Measurements from ENCODE around the gene IDH3B.

DNA sequence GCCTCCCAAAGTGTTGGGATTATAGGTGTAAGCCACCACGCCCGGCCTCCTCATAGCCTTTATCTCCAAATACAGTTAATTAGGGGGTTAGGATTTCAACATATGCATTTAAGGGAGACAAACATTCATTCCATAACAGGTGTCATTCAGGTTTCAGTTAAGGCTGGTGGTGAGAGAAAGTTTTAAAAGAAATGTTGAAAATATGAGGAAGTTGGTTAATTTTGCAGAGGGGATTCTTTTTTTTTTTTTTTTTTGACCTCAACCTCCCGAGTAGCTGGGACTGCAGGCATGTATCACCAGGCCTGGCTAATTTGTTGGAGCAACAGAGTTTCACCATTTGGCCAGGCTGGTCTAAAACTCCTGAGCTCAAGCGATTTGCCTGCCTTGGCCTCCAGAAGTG is 16.0 kb upstream of the IDH3B start:
- TF ChIP-seq, protein P1, sequence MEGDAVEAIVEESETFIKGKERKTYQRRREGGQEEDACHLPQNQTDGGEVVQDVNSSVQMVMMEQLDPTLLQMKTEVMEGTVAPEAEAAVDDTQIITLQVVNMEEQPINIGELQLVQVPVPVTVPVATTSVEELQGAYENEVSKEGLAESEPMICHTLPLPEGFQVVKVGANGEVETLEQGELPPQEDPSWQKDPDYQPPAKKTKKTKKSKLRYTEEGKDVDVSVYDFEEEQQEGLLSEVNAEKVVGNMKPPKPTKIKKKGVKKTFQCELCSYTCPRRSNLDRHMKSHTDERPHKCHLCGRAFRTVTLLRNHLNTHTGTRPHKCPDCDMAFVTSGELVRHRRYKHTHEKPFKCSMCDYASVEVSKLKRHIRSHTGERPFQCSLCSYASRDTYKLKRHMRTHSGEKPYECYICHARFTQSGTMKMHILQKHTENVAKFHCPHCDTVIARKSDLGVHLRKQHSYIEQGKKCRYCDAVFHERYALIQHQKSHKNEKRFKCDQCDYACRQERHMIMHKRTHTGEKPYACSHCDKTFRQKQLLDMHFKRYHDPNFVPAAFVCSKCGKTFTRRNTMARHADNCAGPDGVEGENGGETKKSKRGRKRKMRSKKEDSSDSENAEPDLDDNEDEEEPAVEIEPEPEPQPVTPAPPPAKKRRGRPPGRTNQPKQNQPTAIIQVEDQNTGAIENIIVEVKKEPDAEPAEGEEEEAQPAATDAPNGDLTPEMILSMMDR (IDR thresholded peaks at IDR 0.05) = no peak
- no peak for TF ChIP-seq POLR2A (IDR thresholded peaks at IDR 0.05)
